C1 segment of cervical spinal cord (tissue), 14 donors: Measurements from ENCODE around the gene THBS2.
"Not testable (repeated sequence)": the region's sequence is repeated elsewhere in the genome, so short reads cannot be mapped to it uniquely, and the experiment has no call there.

Experiments
- DNase-seq, 14 donors: peaks; one replicate each; lab custom pipeline; 2025; lab: John Stamatoyannopoulos, UW

THBS2 gene

DNA sequence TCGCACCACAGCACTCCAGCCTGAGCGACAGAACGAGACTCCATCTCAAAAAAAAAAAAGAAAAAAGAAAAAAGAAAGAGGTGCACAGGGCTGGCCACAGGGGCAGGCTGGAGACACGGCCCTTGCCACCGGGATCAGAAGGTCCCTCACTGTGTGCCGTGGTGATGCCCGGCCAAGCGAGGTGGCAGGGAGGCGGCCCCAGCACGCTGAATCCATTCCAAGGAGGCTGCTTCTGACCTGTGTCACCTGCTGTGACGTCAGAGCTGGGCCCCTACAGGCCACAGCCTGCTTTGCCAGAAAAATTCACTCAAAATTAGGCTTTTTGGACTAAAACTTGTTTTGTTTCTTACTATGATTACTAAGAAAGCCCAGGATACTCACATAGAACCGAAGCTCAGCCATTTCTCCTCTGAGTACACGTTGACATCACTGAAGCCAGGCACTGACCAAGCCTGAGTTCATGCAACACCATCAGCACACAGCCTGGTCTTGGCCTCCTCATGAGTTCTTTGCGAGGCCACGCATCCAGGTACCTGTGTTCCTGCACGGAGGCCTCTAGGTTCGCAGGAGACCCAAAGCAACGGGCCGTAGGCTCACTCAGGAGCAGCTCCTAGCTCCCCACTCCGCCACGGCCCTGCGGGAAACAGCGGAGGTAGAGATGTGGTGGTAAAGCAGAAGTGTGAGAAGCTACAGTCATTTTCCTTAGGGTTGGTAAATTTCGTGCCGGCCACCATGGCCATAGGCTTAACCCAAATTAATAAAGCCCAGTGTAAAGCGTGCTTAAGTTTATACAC is 67.8 kb downstream of the THBS2 start:
- DNase-seq: no peak

DNA sequence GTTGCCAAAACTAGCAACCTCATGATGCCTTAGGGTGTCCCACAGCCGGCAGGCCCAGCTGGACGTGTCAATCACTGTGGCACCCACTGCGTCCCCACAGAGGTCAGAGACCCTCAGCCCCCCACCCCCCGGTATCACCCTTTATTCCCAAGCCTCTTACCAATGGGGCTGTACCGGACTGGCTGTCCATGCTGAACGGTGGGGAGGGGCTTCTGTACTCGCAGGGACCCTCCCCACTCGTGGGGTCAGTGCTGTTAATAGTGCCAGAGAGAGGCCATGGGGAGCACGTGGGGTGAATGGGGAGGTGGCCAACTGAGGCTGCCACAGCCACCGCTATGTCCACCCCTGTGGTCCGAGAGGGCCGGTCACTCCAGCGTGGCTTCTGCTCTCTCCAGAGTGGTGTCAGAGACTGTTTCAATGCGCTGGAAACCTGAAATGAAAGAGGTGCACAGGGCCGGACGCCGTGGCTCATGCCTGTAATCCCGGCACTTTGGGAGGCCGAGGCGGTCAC is 68.6 kb downstream of the THBS2 start:
- no peak for DNase-seq

- DNase-seq: no peak
Observed at GRCh38 chr6:169184419-169184818, 69.2 kb downstream of the THBS2 start.

- no peak for DNase-seq
Observed at GRCh38 chr6:169183233-169183632, 70.4 kb downstream of the THBS2 start.

GRCh38 chr6:169179831-169180230 is 73.8 kb downstream of the THBS2 start:
- DNase-seq: not testable (repeated sequence)

- no peak for DNase-seq
Observed at GRCh38 chr6:169177516-169178166, 76.0 kb downstream of the THBS2 start.

DNA sequence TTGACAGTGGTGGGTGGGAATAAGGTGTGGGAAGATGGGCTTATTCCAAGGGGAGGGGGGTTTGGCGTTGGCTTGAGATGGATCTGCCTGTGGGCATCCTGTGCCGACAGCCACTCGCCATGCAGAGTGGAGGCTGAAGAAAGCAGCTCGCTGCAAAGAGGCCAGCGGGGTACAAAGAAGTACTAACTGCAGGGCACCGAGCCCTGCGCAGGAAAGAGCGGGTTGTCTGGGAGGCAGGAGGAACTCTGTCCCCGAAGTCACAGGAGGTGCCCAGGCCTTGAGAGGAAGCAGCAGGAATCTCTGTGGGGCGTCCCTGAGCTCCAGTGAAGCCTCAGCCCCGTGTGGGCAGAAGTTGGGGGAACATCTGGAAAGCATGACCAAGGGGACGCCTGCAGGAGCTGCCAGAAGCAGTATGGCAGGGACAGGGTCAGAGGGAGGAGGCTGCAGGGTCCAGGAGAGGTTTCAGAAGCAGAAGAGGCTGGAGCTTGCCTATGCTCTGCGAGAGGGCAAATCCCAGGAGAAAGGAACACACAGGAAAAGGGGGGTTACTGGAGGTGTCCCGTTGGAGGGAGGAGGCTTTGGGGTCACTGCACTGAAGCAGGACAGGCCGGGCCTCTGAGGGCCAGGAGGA is 77.2 kb downstream of the THBS2 start:
- no peak for DNase-seq

DNA sequence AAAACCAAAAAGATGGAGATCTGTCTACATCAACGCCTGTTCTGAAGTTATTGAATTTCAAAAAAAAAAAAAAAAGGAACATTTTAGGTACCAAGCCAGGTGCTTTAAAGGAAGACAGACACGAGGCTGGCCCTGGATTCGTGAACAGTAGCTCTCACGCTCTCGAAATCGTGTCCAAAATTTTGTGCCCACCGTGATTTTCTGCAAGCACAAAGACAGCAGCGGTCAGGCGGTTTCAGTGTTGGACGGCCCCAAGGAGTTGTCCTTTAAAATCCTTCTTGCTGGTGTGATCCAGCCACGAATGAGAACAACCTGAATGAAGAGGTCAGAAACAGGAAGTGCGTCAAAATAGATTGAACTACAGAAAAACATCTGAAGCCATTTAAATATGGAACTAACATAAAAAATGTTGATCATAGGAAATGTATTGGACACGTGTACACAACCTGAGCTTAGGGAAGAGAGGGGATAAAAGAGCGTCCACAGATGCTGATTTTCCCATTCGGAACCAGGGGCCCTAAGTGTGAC is 78.2 kb downstream of the THBS2 start:
- DNase-seq: no peak

DNA sequence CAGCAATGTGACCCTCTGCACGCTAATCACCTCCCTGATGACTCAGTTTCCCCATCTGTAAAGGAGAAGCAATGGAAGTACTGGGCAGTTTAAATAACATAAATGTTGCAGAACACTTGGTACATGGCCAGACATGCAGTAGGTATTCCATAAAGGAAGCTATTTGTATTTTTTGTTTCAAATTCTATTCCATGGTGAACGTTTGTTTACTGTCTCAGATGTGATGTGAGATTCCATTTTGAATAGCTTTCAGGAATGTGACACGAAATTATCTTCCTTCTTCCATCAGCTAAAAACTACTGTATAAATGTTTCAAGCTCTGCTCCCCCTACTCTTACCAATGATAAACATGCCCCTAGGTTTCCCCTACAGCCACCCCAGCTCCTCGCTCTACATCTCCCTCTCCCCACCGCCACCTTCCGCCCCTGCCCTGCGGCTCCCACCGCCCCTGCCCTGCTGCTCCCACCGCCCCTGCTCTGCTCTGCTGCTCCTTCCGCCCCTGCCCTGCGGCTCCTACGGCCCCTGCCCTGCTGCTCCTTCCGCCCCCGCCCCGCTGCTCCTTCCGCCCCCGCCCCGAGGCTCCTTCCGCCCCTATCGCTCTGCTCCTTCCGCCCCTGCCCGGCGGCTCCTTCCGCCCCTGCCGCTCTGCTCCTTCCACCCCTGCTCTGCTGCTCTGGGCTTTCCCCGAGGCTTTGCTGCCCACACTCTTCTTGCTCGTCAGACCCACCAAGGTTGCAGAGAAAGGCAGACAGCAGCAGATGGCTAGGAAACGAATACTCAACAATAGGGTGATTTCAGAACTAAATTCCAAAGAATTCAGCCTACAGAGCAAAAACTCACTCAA is 78.9 kb downstream of the THBS2 start:
- no peak for DNase-seq

GRCh38 chr6:169173532-169174268 is 79.9 kb downstream of the THBS2 start:
- no peak for DNase-seq

DNA sequence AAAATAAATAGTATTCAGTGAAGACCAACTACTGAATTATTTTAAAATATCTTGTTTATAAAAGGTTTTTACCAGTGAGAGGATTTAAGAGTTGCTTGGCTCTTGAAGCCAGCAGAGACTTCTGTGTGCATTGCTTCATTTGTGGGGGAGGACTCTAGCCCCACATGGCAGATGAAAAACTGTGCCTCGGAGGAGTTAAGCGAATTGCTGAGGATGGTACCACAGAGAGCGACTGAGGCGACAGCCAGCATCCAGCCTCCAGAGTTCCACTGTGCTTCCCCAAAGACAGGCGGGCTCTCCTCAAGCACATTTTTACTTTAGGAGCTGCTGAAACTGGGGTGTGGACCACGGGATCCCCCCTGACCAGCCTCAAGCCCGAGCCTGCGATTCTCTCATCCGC is 80.7 kb downstream of the THBS2 start:
- DNase-seq: no peak

DNA sequence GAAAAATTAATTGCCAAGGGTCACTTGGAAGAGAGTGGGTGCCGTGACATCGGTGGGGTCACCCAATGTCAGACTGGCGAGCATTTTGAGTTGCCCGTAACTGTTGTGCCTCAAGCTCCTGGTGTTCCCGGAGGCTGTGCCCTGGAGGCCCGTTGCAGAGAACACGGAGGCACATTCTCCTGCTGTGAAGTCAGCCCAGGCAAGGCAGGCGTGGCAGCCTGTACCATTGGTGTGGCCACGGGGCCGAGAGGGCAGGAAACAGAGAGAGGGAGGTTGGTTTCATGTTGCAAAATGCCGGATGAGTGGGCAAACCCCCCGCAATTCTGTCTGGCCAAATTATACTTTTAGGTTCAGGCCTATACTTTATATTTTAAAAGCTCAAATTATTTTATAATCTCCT is 81.2 kb downstream of the THBS2 start:
- DNase-seq: no peak

DNA sequence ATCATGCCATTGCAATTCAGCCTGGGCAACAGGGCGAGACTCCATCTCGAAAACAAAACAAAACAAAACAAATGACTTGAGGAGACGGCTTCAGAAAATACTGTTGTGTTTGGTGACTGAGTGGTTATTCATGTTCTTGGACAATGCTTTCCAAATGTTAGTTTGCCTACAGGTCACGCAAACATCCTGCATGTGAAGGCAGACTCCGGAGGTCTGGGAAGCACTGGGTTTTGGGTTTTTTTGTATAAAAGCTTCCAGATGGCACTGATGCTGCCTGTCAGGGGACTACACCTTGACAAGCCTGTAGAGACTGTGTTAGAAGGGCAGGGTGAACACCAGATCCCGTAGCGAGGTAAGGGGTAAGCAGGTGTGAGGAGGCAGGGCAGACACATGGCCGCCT is 81.7 kb downstream of the THBS2 start:
- DNase-seq: no peak

- DNase-seq: no peak
Observed at GRCh38 chr6:169171016-169171415, 82.6 kb downstream of the THBS2 start.

- no peak for DNase-seq
Observed at GRCh38 chr6:169170583-169170955, 83.1 kb downstream of the THBS2 start.

GRCh38 chr6:169169941-169170582 is 83.6 kb downstream of the THBS2 start:
- no peak for DNase-seq

- DNase-seq: no peak
Observed at GRCh38 chr6:169169375-169169774, 84.3 kb downstream of the THBS2 start.

GRCh38 chr6:169168706-169169105 is 84.9 kb downstream of the THBS2 start:
- DNase-seq: no peak

- DNase-seq: no peak
Observed at GRCh38 chr6:169168302-169168630, 85.4 kb downstream of the THBS2 start.

GRCh38 chr6:169167581-169168301 is 85.9 kb downstream of the THBS2 start:
- DNase-seq: no peak
